GM23338 (cell line): ENCODE data around the gene SETSIP. TPM values are rescaled to one million over a fixed set of nuclear protein-coding genes. Genes with fewer than 3 reads are reported as not detected.

Experiments used
- ATAC-seq: fragments of 200-7000 bp; cut with Tn5 transposase; 3 replicates; pipeline ENCODE4 v1.9.1; 2020
- DNase-seq: peaks from one replicate; pipeline ENCODE4 v3.0.0-alpha.2; 2015; ENCODE audit warnings: low spot score
- H2AFZ ChIP-seq: fragments of 200-600 bp; sonication (generic); 2 replicates; pipeline ENCODE4 v1.8.0; 2016; ENCODE audit warnings: antibody characterized with exemption, mild to moderate bottlenecking, moderate library complexity
- H3F3A ChIP-seq: fragments of 200-600 bp; sonication (generic); replicated peaks from 2 replicates; pipeline ENCODE4 v1.8.0; 2017; ENCODE audit warnings: antibody characterized with exemption, mixed run types, low read depth
- H3K27ac ChIP-seq: fragments of 200-600 bp; sonication (generic); 2 replicates; pipeline ENCODE4 v1.6.1; 2016; ENCODE audit warnings: low read depth
- H3K27me3 ChIP-seq: fragments of 200-600 bp; sonication (generic); 2 replicates; pipeline ENCODE4 v1.8.0; 2016; ENCODE audit warnings: mild to moderate bottlenecking, mixed run types, moderate library complexity; ENCODE audit not compliant: insufficient read depth
- H3K36me3 ChIP-seq: fragments of 200-600 bp; sonication (generic); 2 replicates; pipeline ENCODE4 v1.8.0; 2016; ENCODE audit warnings: mild to moderate bottlenecking; ENCODE audit not compliant: insufficient read depth
- H3K4me1 ChIP-seq: fragments of 200-600 bp; sonication (generic); 2 replicates; pipeline ENCODE4 v1.8.0; 2016; ENCODE audit warnings: mild to moderate bottlenecking, moderate library complexity; ENCODE audit not compliant: insufficient read depth
- H3K4me2 ChIP-seq: fragments of 200-600 bp; sonication (generic); 2 replicates; pipeline ENCODE4 v1.7.1; 2017; ENCODE audit warnings: mixed run types
- H3K4me3 ChIP-seq: fragments of 200-600 bp; sonication (generic); 2 replicates; pipeline ENCODE4 v1.6.1; 2016; ENCODE audit warnings: mixed run types
- H3K79me2 ChIP-seq: fragments of 200-600 bp; sonication (generic); replicated peaks from 2 replicates; pipeline ENCODE4 v1.8.0; 2017; ENCODE audit warnings: mild to moderate bottlenecking; ENCODE audit not compliant: insufficient read depth
- H3K9me2 ChIP-seq: fragments of 200-600 bp; sonication (generic); 2 replicates; pipeline ENCODE4 v1.8.0; 2017; ENCODE audit not compliant: insufficient read depth
- H4K20me1 ChIP-seq: fragments of 200-600 bp; sonication (generic); replicated peaks from 2 replicates; pipeline ENCODE4 v1.8.0; 2017; ENCODE audit warnings: mild to moderate bottlenecking; ENCODE audit not compliant: insufficient read depth
- H3K27ac Mint-ChIP-seq: 2 replicates; pipeline ENCODE4 v1.8.0; 2020; ENCODE audit warnings: inconsistent platforms, mild to moderate bottlenecking, moderate library complexity, mixed read lengths
- H3K27me3 Mint-ChIP-seq: 3 replicates; pipeline ENCODE4 v1.8.0; 2022; ENCODE audit warnings: low read depth, mild to moderate bottlenecking, moderate library complexity, mixed read lengths, inconsistent platforms; ENCODE audit not compliant: insufficient read depth, poor library complexity
- H3K36me3 Mint-ChIP-seq: 3 replicates; pipeline ENCODE4 v1.8.0; 2021; ENCODE audit warnings: low read depth, mild to moderate bottlenecking, inconsistent platforms, moderate library complexity, mixed read lengths
- H3K4me1 Mint-ChIP-seq: 3 replicates; pipeline ENCODE4 v1.8.0; 2020; ENCODE audit warnings: mild to moderate bottlenecking, inconsistent platforms, mixed read lengths
- H3K4me3 Mint-ChIP-seq: 3 replicates; pipeline ENCODE4 v1.8.0; 2021; ENCODE audit warnings: moderate library complexity, mild to moderate bottlenecking, inconsistent platforms, mixed read lengths
- H3K9me3 Mint-ChIP-seq: 3 replicates; pipeline ENCODE4 v1.8.0; 2020; ENCODE audit warnings: moderate library complexity, mild to moderate bottlenecking, inconsistent platforms, mixed read lengths
- CREB1 ChIP-seq: fragments of 250-450 bp; sonication (Bioruptor Pico); IDR thresholded peaks from 2 replicates; pipeline ENCODE4 v1.5.0; 2020; ENCODE audit warnings: low read depth, mild to moderate bottlenecking, moderate library complexity
- CTCF ChIP-seq, 2 experiments: fragments of 200-600 bp in 1 of 2; sonication (generic) in 1 of 2; conservative IDR thresholded peaks; 2 replicates each; pipeline versions ENCODE4 v1.5.1 to v1.6.1; 2016 to 2017; ENCODE audit warnings: antibody characterized with exemption in 2 of 2, low read depth in 2 of 2, mild to moderate bottlenecking in 2 of 2, moderate library complexity in 1 of 2
- EZH2 ChIP-seq: fragments of 200-600 bp; sonication (generic); IDR thresholded peaks from one replicate; pipeline ENCODE4 v1.8.0; 2017; ENCODE audit warnings: antibody characterized with exemption, mild to moderate bottlenecking, low read depth; ENCODE audit not compliant: unreplicated experiment
- EZH2phosphoT487 ChIP-seq: fragments of 200-600 bp; sonication (generic); IDR thresholded peaks from one replicate; pipeline ENCODE4 v1.8.1; 2018; ENCODE audit warnings: antibody characterized with exemption; ENCODE audit not compliant: unreplicated experiment
- JUNB ChIP-seq: IDR thresholded peaks from one replicate; pipeline ENCODE4 v1.6.1; 2016; ENCODE audit warnings: antibody characterized with exemption; ENCODE audit not compliant: unreplicated experiment
- NANOG ChIP-seq: IDR thresholded peaks from 2 replicates; pipeline ENCODE4 v1.6.1; 2016; ENCODE audit warnings: antibody characterized with exemption, borderline replicate concordance
- POLR2AphosphoS5 ChIP-seq: IDR thresholded peaks from 2 replicates; pipeline ENCODE4 v1.6.1; 2016; ENCODE audit warnings: antibody characterized with exemption, low read depth
- STAT1 ChIP-seq: IDR thresholded peaks from one replicate; pipeline ENCODE4 v1.6.1; 2016; ENCODE audit warnings: antibody characterized with exemption; ENCODE audit not compliant: unreplicated experiment
- ZNF331 ChIP-seq: fragments of 250-450 bp; sonication (Bioruptor Pico); IDR thresholded peaks from 2 replicates; pipeline ENCODE4 v1.5.0; 2020; ENCODE audit warnings: low read depth, mild to moderate bottlenecking, moderate library complexity
- ZNF462 ChIP-seq: fragments of 250-450 bp; sonication (Bioruptor Pico); IDR thresholded peaks from 2 replicates; pipeline ENCODE4 v1.5.0; 2020; ENCODE audit warnings: mild to moderate bottlenecking, moderate library complexity
- polyA plus RNA-seq: library from polyadenylated mRNA; unstranded; fragments of >200 nt; fragmentation: Nextera tagmentation; extraction: Ambion mirVana; gene quantifications from 2 replicates; pipeline ENCODE4 v1.2.1, GENCODE V29; 2016
- total RNA-seq: library from RNA; depleted of rRNA; stranded (reverse); fragments of >200 nt; shearing (Covaris generic); gene quantifications from 2 replicates; pipeline ENCODE4 v1.2.3, GENCODE V29; 2014
- TF ChIP-seq, protein P1 (sequence below): IDR thresholded peaks from one replicate; pipeline ENCODE4 v1.6.1; 2018; ENCODE audit warnings: antibody characterized with exemption; ENCODE audit not compliant: unreplicated experiment

Gene SETSIP
- total and polyA plus RNA-seq, 2 experiments from 2014 or later: 0.92 to 0.94 TPM

DNA sequence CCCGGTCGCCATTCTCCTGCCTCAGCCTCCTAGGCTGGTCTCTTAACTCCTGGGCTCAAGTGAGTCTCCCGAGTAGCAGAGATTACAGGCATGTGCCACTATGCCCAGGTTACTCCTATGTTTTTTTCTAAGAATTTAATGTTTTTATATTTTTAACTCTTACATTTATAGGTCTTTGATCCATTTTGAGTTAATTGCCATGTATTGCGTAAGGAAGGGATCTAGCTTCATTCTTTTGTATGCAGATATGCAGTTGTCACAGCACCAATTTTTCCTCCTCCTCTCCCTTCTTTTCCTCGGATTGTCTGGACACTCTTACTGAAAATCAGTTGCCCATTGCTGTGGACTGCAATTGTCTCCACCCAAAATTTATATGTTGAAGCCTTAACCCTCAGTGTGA lies 16.4 kb upstream of the SETSIP start (continued):
- TF ChIP-seq EZH2phosphoT487: no peak
- no peak for TF ChIP-seq CTCF (conservative IDR thresholded peaks at IDR 0.05; ENCODE audit: low read depth in 2 of 2)
- TF ChIP-seq STAT1: no peak
- TF ChIP-seq POLR2AphosphoS5: no peak

- H3F3A ChIP-seq: no peaks in the 10 kb centered on the region
- Mint-ChIP-seq H3K36me3 (peaks cover 29% of the 10 kb centered on the region), H3K4me3 (no peak overlapping the region), H3K27me3 (no peaks in the 10 kb centered on the region), H3K4me1 (no peaks in the 10 kb centered on the region), H3K27ac (no peak overlapping the region), H3K9me3 (peaks cover 30% of the 10 kb centered on the region)
- H3K9me2 ChIP-seq: no peaks in the 10 kb centered on the region
- no peak for ATAC-seq
- no peaks in the 10 kb centered on the region for H3K79me2 ChIP-seq
- no peak overlapping the region for H3K4me3 ChIP-seq
- no peaks in the 10 kb centered on the region for H3K27me3 ChIP-seq
- no peak for DNase-seq
- H3K36me3 ChIP-seq: peaks cover 5% of the 10 kb centered on the region; the same call in 1 of the 2 replicates
- no peak overlapping the region for H3K27ac ChIP-seq
- no peaks in the 10 kb centered on the region for H3K4me1 ChIP-seq
- no peak overlapping the region for H3K4me2 ChIP-seq
- H2AFZ ChIP-seq: no peak overlapping the region
- H4K20me1 ChIP-seq: no peaks in the 10 kb centered on the region
- no peak for TF ChIP-seq NANOG
- no peak for TF ChIP-seq EZH2
- TF ChIP-seq JUNB: no peak
- TF ChIP-seq ZNF331 (CRISPR knock-in tag): no peak
- TF ChIP-seq, protein P1, sequence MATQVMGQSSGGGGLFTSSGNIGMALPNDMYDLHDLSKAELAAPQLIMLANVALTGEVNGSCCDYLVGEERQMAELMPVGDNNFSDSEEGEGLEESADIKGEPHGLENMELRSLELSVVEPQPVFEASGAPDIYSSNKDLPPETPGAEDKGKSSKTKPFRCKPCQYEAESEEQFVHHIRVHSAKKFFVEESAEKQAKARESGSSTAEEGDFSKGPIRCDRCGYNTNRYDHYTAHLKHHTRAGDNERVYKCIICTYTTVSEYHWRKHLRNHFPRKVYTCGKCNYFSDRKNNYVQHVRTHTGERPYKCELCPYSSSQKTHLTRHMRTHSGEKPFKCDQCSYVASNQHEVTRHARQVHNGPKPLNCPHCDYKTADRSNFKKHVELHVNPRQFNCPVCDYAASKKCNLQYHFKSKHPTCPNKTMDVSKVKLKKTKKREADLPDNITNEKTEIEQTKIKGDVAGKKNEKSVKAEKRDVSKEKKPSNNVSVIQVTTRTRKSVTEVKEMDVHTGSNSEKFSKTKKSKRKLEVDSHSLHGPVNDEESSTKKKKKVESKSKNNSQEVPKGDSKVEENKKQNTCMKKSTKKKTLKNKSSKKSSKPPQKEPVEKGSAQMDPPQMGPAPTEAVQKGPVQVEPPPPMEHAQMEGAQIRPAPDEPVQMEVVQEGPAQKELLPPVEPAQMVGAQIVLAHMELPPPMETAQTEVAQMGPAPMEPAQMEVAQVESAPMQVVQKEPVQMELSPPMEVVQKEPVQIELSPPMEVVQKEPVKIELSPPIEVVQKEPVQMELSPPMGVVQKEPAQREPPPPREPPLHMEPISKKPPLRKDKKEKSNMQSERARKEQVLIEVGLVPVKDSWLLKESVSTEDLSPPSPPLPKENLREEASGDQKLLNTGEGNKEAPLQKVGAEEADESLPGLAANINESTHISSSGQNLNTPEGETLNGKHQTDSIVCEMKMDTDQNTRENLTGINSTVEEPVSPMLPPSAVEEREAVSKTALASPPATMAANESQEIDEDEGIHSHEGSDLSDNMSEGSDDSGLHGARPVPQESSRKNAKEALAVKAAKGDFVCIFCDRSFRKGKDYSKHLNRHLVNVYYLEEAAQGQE: no peak
- TF ChIP-seq POLR2AphosphoS5: no peak
- no peak for TF ChIP-seq ZNF462 (CRISPR knock-in tag)
- no peak for TF ChIP-seq CTCF (conservative IDR thresholded peaks at IDR 0.05; ENCODE audit: low read depth in 2 of 2)
- no peak for TF ChIP-seq CREB1
Measured at GRCh38 chr1:92087542-92087941, 12.3 kb upstream of the SETSIP start.
